B cell (primary cell): Measurements from ENCODE around the gene PDK1. TPM values are rescaled to one million over a fixed set of nuclear protein-coding genes. Genes with fewer than 3 reads are reported as not detected.

Experiments
- ATAC-seq: fragments of 200-7000 bp; cut with Tn5 transposase; one replicate; pipeline ENCODE4 v1.10.0; 2021; ENCODE audit warnings: low read depth, mild to moderate bottlenecking, moderate number of reproducible peaks, moderate library complexity
- CTCF ChIA-PET: fragments of 350-600 bp; sonication (Branson Sonifier 250); formaldehyde crosslinking; loops from one replicate; lab custom pipeline; 2021; ENCODE audit warnings: antibody characterized with exemption, inconsistent platforms; lab: Charles Lee
- POLR2A ChIA-PET: fragments of 350-600 bp; sonication (Branson Sonifier 250); formaldehyde crosslinking; loops from one replicate; lab custom pipeline; 2021; ENCODE audit warnings: antibody characterized with exemption; lab: Charles Lee
- DNase-seq: peaks from one replicate; pipeline ENCODE4 v3.0.0; 2013
- H2AFZ ChIP-seq: 2 replicates; pipeline ENCODE4 v1.6.1; 2012; ENCODE audit warnings: mild to moderate bottlenecking, low read depth, low read length; ENCODE audit not compliant: insufficient read depth, poor library complexity, severe bottlenecking
- H3K27ac ChIP-seq, 2 donors: 1 replicate in 1 of 2; 2 replicates in 1 of 2; pipeline ENCODE4 v1.5.1; 2012 to 2013; ENCODE audit warnings: low read length in 2 of 2, mild to moderate bottlenecking in 2 of 2, moderate library complexity in 1 of 2
- H3K27me3 ChIP-seq, 4 experiments: fragments of 200-600 bp in 1 of 4; sonication (generic) in 1 of 4; replicated peaks in 1 of 4; 1 replicate in 2 of 4; 2 replicates in 2 of 4; pipeline versions ENCODE4 v1.6.1 to v1.7.0; 2013 to 2016; ENCODE audit warnings: low read length in 3 of 4, mild to moderate bottlenecking in 2 of 4, mixed read lengths in 1 of 4, moderate library complexity in 1 of 4; ENCODE audit not compliant: insufficient read depth in 4 of 4, control insufficient read depth in 3 of 4; ENCODE audit errors: control extremely low read depth in 1 of 4
- H3K36me3 ChIP-seq, 2 experiments: replicated peaks in 1 of 2; 1 replicate in 1 of 2; 2 replicates in 1 of 2; pipeline versions ENCODE4 v1.6.1 to v1.7.1; 2013; ENCODE audit warnings: low read length in 1 of 2; ENCODE audit not compliant: insufficient read depth in 2 of 2, control insufficient read depth in 1 of 2; ENCODE audit errors: control extremely low read depth in 1 of 2, extremely low read depth in 1 of 2
- H3K4me1 ChIP-seq, 2 donors: fragments of 200-600 bp in 1 of 2; sonication (generic) in 1 of 2; 1 replicate in 1 of 2; 2 replicates in 1 of 2; pipeline versions ENCODE4 v1.5.1 to v1.6.1; 2013 to 2017; ENCODE audit warnings: low read length in 2 of 2; ENCODE audit not compliant: control insufficient read depth in 2 of 2, insufficient read depth in 2 of 2
- H3K4me2 ChIP-seq: replicated peaks from 2 replicates; pipeline ENCODE3; 2012; ENCODE audit warnings: mild to moderate bottlenecking, low read depth, low read length; ENCODE audit not compliant: poor library complexity, severe bottlenecking
- H3K4me3 ChIP-seq, 5 experiments: fragments of 200-600 bp in 1 of 5; sonication (generic) in 1 of 5; 1 replicate in 3 of 5; 2 replicates in 2 of 5; pipeline versions ENCODE4 v1.5.1 to v1.7.0; 2011 to 2016; ENCODE audit warnings: low read length in 4 of 5, mild to moderate bottlenecking in 4 of 5, low read depth in 2 of 5, control low read depth in 1 of 5, moderate library complexity in 1 of 5; ENCODE audit not compliant: insufficient read depth in 1 of 5; ENCODE audit errors: control extremely low read depth in 1 of 5, extremely low read depth in 1 of 5
- H3K79me2 ChIP-seq: fragments of 200-600 bp; sonication (generic); one replicate; pipeline ENCODE4 v1.6.0; 2016; ENCODE audit warnings: low read length; ENCODE audit not compliant: control insufficient read depth, insufficient read depth
- H3K9ac ChIP-seq: fragments of 200-600 bp; sonication (generic); 2 replicates; pipeline ENCODE4 v1.6.1; 2017; ENCODE audit warnings: mild to moderate bottlenecking, low read length, moderate library complexity
- H3K9me3 ChIP-seq, 3 donors: one replicate each; pipeline versions ENCODE4 v1.6.1 to v1.7.1; 2013; ENCODE audit warnings: low read length in 2 of 3; ENCODE audit not compliant: control insufficient read depth in 2 of 3, insufficient read depth in 1 of 3; ENCODE audit errors: control extremely low read depth in 1 of 3
- H4K20me1 ChIP-seq: 2 replicates; pipeline ENCODE4 v1.6.0; 2012; ENCODE audit warnings: mild to moderate bottlenecking, low read length; ENCODE audit not compliant: insufficient read depth, control insufficient read depth, poor library complexity, severe bottlenecking
- H3K27ac Mint-ChIP-seq: one replicate; pipeline ENCODE4 v1.8.0; 2021; ENCODE audit warnings: mixed read lengths
- H3K27me3 Mint-ChIP-seq: one replicate; pipeline ENCODE4 v1.8.0; 2021; ENCODE audit warnings: mixed read lengths
- H3K4me1 Mint-ChIP-seq: one replicate; pipeline ENCODE4 v1.8.0; 2021; ENCODE audit warnings: mixed read lengths
- H3K4me3 Mint-ChIP-seq: one replicate; pipeline ENCODE4 v1.8.0; 2021; ENCODE audit warnings: mixed read lengths
- H3K9me3 Mint-ChIP-seq: one replicate; pipeline ENCODE4 v1.8.0; 2022; ENCODE audit warnings: mixed read lengths; ENCODE audit not compliant: insufficient read depth
- EZH2 ChIP-seq: IDR thresholded peaks from 2 replicates; pipeline ENCODE4 v1.6.1; 2012; ENCODE audit warnings: borderline replicate concordance, low read depth, mild to moderate bottlenecking, moderate library complexity, low read length; ENCODE audit not compliant: insufficient read depth, poor library complexity, severe bottlenecking
- WGBS: methylation state at CpG from one replicate; pipeline ENCODE4 v1.1.5; 2013; ENCODE audit warnings: missing lambda C conversion rate; ENCODE audit not compliant: insufficient coverage; 5-methylcytosine and 5-hydroxymethylcytosine counted together
- intact Hi-C: fragments of 100-400 bp; cut with micrococcal nuclease; formaldehyde crosslinking; loops from one replicate; pipeline ENCODE4 v1.10.0; 2022
- polyA plus RNA-seq: library from polyadenylated mRNA; depleted of rRNA; stranded (reverse); fragments of >200 nt; gene quantifications from 2 replicates; pipeline ENCODE4 v1.2.3, GENCODE V29; 2012
- small RNA-seq: library from RNA; depleted of rRNA; stranded (forward); fragments of <200 nt; gene quantifications from one replicate; pipeline ENCODE3, GENCODE V24; 2012; ENCODE audit warnings: low replicate concordance, low read depth; ENCODE audit not compliant: insufficient read length
- total RNA-seq, 2 donors: library from RNA; stranded (reverse); fragments of 120-200 nt in 1 of 2; gene quantifications; 1 replicate in 1 of 2; 2 replicates in 1 of 2; pipeline versions ENCODE4 v1.2.3 to v1.2.4, GENCODE V29; 2013 to 2022
- TF ChIP-seq, protein P1 (sequence below): fragments of 200-600 bp; IDR thresholded peaks from one replicate; pipeline ENCODE4 v1.8.0; 2022; ENCODE audit warnings: antibody characterized with exemption, mild to moderate bottlenecking

The PDK1 gene
- total and polyA plus RNA-seq, 2 donors (not counting 1 experiment from before 2014, with no cell fraction given), result 12.5 to 25.5 TPM

DNA sequence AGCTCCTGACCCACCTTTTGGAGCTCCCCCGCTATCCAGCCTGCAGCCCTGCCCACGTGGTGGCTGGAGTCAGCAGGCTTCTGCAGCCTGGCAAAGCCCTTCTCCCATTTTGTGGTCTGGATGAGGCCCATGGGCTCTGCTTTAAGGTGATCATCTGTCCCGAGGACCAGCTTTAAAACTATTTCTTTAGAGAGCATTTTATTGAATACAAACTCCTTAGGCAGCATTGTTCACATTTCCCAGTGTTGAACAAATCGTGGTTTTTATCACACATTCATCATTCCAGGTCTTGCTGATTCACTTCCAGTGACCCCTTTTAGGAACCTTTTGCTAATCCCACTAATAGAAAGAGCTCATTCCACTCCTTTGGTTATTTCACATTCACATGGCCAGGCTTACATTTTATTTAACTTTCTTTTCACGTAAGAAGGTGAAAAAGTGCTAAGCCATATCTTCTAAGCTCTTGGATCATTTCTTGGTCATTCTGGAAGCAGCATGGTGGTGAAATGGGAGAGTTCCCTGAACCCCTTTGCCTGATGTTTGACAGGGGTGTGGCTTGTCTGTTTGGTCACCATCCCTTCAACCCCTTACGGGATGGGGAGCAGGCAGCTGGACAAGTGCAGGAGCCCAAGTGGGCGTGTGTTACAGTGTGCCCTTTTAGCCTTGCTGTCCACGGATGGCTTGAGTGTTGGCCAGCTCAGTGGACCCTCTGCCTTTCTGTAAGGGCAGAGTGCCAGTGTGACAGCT lies 99.4 kb downstream of the PDK1 start:
- no peak overlapping the region for H3K9ac ChIP-seq
- no peak overlapping the region for H2AFZ ChIP-seq
- H4K20me1 ChIP-seq, result no peaks in the 10 kb centered on the region
- no peaks in the 10 kb centered on the region for H3K4me1 ChIP-seq
- no peaks in the 10 kb centered on the region for H3K27me3 ChIP-seq
- Mint-ChIP-seq H3K4me1 (no peaks in the 10 kb centered on the region), H3K27ac (no peak overlapping the region), H3K27me3 (peaks cover 5% of the 10 kb centered on the region), H3K9me3 (peaks cover 11% of the 10 kb centered on the region), H3K4me3 (no peak overlapping the region)
- no peaks in the 10 kb centered on the region for H3K79me2 ChIP-seq
- H3K27ac ChIP-seq, result no peak overlapping the region
- WGBS, result 73% methylated on average over 7 of the region's 8 CpGs
- peaks cover 0 to 18% (median 10%) of the 10 kb centered on the region in 3 donors for H3K9me3 ChIP-seq
- DNase-seq (no peak), ATAC-seq (no peak)
- intact Hi-C loops, result no loop called here
- ChIA-PET POLR2A (no interaction called here), CTCF (interaction anchor here (1.3 kb wide), 1 partner anchor 13 kb away, joined by 3 read pairs; no protein-coding TSS in a partner anchor)
- H3K36me3 ChIP-seq, result no peaks in the 10 kb centered on the region
- no peak overlapping the region for H3K4me2 ChIP-seq
- no peak for TF ChIP-seq EZH2
- TF ChIP-seq, protein P1, sequence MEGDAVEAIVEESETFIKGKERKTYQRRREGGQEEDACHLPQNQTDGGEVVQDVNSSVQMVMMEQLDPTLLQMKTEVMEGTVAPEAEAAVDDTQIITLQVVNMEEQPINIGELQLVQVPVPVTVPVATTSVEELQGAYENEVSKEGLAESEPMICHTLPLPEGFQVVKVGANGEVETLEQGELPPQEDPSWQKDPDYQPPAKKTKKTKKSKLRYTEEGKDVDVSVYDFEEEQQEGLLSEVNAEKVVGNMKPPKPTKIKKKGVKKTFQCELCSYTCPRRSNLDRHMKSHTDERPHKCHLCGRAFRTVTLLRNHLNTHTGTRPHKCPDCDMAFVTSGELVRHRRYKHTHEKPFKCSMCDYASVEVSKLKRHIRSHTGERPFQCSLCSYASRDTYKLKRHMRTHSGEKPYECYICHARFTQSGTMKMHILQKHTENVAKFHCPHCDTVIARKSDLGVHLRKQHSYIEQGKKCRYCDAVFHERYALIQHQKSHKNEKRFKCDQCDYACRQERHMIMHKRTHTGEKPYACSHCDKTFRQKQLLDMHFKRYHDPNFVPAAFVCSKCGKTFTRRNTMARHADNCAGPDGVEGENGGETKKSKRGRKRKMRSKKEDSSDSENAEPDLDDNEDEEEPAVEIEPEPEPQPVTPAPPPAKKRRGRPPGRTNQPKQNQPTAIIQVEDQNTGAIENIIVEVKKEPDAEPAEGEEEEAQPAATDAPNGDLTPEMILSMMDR, result no peak
- H3K4me3 ChIP-seq, result no peak overlapping the region

- intact Hi-C loops, result no loop called here
- ATAC-seq (no peak), DNase-seq (no peak)
- CTCF ChIA-PET, result interaction anchor here (1.3 kb wide), 1 partner anchor 12 kb away, joined by 3 read pairs; no protein-coding TSS in a partner anchor
- H3K79me2 ChIP-seq, result no peaks in the 10 kb centered on the region
- no peaks in the 10 kb centered on the region for H3K4me1 ChIP-seq
- H3K4me2 ChIP-seq, result no peak overlapping the region
- H3K27ac ChIP-seq, result no peak overlapping the region
- POLR2A ChIA-PET, result no interaction called here
- H2AFZ ChIP-seq, result no peak overlapping the region
- peaks cover 0 to 18% (median 10%) of the 10 kb centered on the region in 3 donors for H3K9me3 ChIP-seq
- H3K4me3 ChIP-seq, result no peak overlapping the region
- Mint-ChIP-seq H3K27ac (no peak overlapping the region), H3K4me1 (no peaks in the 10 kb centered on the region), H3K4me3 (no peak overlapping the region), H3K27me3 (peaks cover 6% of the 10 kb centered on the region), H3K9me3 (peaks cover 11% of the 10 kb centered on the region)
- WGBS, result 80% methylated on average over 1 of the region's 5 CpGs
- no peak overlapping the region for H3K9ac ChIP-seq
- no peaks in the 10 kb centered on the region for H3K36me3 ChIP-seq
- no peaks in the 10 kb centered on the region for H3K27me3 ChIP-seq
- no peaks in the 10 kb centered on the region for H4K20me1 ChIP-seq
- no peak for TF ChIP-seq EZH2
These were observed 100.1 kb downstream of the PDK1 start for GRCh38 chr2:172655838-172656573.

Small RNA genes within 50 kb of the gene (small RNA-seq; reads per million reads assigned to genes)
- not detected for gene RF00019

Other genes starting within 250 kb of the PDK1 start
- 0.17 and 0.24 TPM in 2 replicates for gene ITGA6, start 128.5 kb upstream of the PDK1 start, total RNA-seq
- gene ITGA6, start 128.5 kb upstream of the PDK1 start, polyA plus RNA-seq, result 0.98 and 1.5 TPM in 2 replicates
- 0.22 TPM in 1 of 2 replicates, not detected in the other for gene RAPGEF4, start 179.8 kb downstream of the PDK1 start, total RNA-seq
- 0.30 and 0.99 TPM in 2 replicates for gene RAPGEF4, start 179.8 kb downstream of the PDK1 start, polyA plus RNA-seq